BLaER1 treated with 17β-estradiol and CSF1 and Interleukin-3, amounts not matched to agents 10 nM and 100 nM (cell line): ENCODE data around the gene KCNIP4.

Source experiments
- H3K27ac ChIP-seq, 11 experiments: shearing (Covaris generic); formaldehyde crosslinking; 2 replicates each; pipeline ENCODE4 v1.8.1; 2022
- H3K27me3 ChIP-seq, 11 experiments: shearing (Covaris generic); formaldehyde crosslinking; 2 replicates each; pipeline ENCODE4 v1.8.1; 2022
- H3K36me3 ChIP-seq, 11 experiments: shearing (Covaris generic); formaldehyde crosslinking; 2 replicates each; pipeline ENCODE4 v1.8.1; 2022
- H3K4me1 ChIP-seq, 10 experiments: shearing (Covaris generic); formaldehyde crosslinking; 2 replicates each; pipeline ENCODE4 v1.8.1; 2022
- H3K4me2 ChIP-seq, 11 experiments: shearing (Covaris generic); formaldehyde crosslinking; 2 replicates each; pipeline ENCODE4 v1.8.1; 2022
- H3K4me3 ChIP-seq, 10 experiments: shearing (Covaris generic); formaldehyde crosslinking; 2 replicates each; pipeline ENCODE4 v1.8.1; 2022
- H3K9ac ChIP-seq, 11 experiments: shearing (Covaris generic); formaldehyde crosslinking; 2 replicates each; pipeline ENCODE4 v1.8.1; 2022
- H3K9me3 ChIP-seq, 11 experiments: shearing (Covaris generic); formaldehyde crosslinking; replicated peaks in 1 of 11; 2 replicates each; pipeline ENCODE4 v1.8.1; 2022
- H4K20me1 ChIP-seq, 11 experiments: shearing (Covaris generic); formaldehyde crosslinking; 2 replicates each; pipeline ENCODE4 v1.8.1; 2022
- Cebpa-rat ChIP-seq, 11 experiments: shearing (Covaris generic); IDR thresholded peaks; 2 replicates each; pipeline ENCODE4 v1.8.1; 2022

The KCNIP4 gene

GRCh38 chr4:20840648-20841190 lies 1107.9 kb downstream of the KCNIP4 start:
- H3K9ac ChIP-seq: no peak overlapping the region
- peaks cover 0 to 10% (median 0%) of the 10 kb centered on the region in 10 experiments; a peak in 4 of 20 replicates for H3K4me1 ChIP-seq
- H3K4me3 ChIP-seq: no peak overlapping the region
- H3K36me3 ChIP-seq: no peaks in the 10 kb centered on the region
- H3K9me3 ChIP-seq: no peaks in the 10 kb centered on the region
- TF ChIP-seq Cebpa-rat (IDR thresholded peaks at IDR 0.05): no peak
- no peaks in the 10 kb centered on the region for H4K20me1 ChIP-seq
- H3K27ac ChIP-seq: no peak overlapping the region
- H3K4me2 ChIP-seq: no peak overlapping the region
- H3K27me3 ChIP-seq: no peaks in the 10 kb centered on the region

GRCh38 chr4:20839957-20840356 lies 1108.6 kb downstream of the KCNIP4 start:
- Histone ChIP-seq H3K4me1 (peaks cover 0 to 10% (median 0%) of the 10 kb centered on the region in 10 experiments; a peak in 4 of 20 replicates), H3K36me3 (no peaks in the 10 kb centered on the region), H4K20me1 (no peaks in the 10 kb centered on the region), H3K27ac (no peak overlapping the region), H3K27me3 (no peaks in the 10 kb centered on the region), H3K4me3 (no peak overlapping the region), H3K9me3 (no peaks in the 10 kb centered on the region), H3K9ac (no peak overlapping the region), H3K4me2 (peak overlapping the region in 2 of 11 experiments; percentile 17 to 37; a peak in 1 of 22 replicates)
- TF ChIP-seq Cebpa-rat (IDR thresholded peaks at IDR 0.05): no peak

- H3K4me3 ChIP-seq: no peak overlapping the region
- no peaks in the 10 kb centered on the region for H3K36me3 ChIP-seq
- H3K27ac ChIP-seq: no peak overlapping the region
- TF ChIP-seq Cebpa-rat (IDR thresholded peaks at IDR 0.05): no peak
- no peak overlapping the region for H3K9ac ChIP-seq
- no peaks in the 10 kb centered on the region for H4K20me1 ChIP-seq
- H3K27me3 ChIP-seq: no peaks in the 10 kb centered on the region
- no peaks in the 10 kb centered on the region for H3K9me3 ChIP-seq
- peak overlapping the region in 1 of 11 experiments; percentile 40; a peak in 2 of 22 replicates for H3K4me2 ChIP-seq
- H3K4me1 ChIP-seq: peaks cover 0 to 10% (median 0%) of the 10 kb centered on the region in 10 experiments; a peak in 4 of 20 replicates
Measured at GRCh38 chr4:20838476-20838875, 1110.1 kb downstream of the KCNIP4 start.

GRCh38 chr4:20832826-20833225 lies 1115.7 kb downstream of the KCNIP4 start:
- no peak for TF ChIP-seq Cebpa-rat (IDR thresholded peaks at IDR 0.05)
- H3K4me1 ChIP-seq: peaks cover 0 to 36% (median 4%) of the 10 kb centered on the region in 10 experiments; a peak in 9 of 20 replicates
- H3K9me3 ChIP-seq: no peaks in the 10 kb centered on the region
- H3K4me3 ChIP-seq: no peak overlapping the region
- H3K9ac ChIP-seq: no peak overlapping the region
- H3K27ac ChIP-seq: peak overlapping the region in 2 of 11 experiments; percentile 58 to 61; a peak in 3 of 22 replicates
- H3K27me3 ChIP-seq: no peaks in the 10 kb centered on the region
- no peaks in the 10 kb centered on the region for H3K36me3 ChIP-seq
- no peaks in the 10 kb centered on the region for H4K20me1 ChIP-seq
- peak overlapping the region in 3 of 11 experiments; percentile 36 to 45 (median 44); a peak in 5 of 22 replicates for H3K4me2 ChIP-seq

- H3K4me3 ChIP-seq: no peak overlapping the region
- TF ChIP-seq Cebpa-rat (IDR thresholded peaks at IDR 0.05): no peak
- H3K9me3 ChIP-seq: no peaks in the 10 kb centered on the region
- H3K36me3 ChIP-seq: no peaks in the 10 kb centered on the region
- H4K20me1 ChIP-seq: no peaks in the 10 kb centered on the region
- H3K4me2 ChIP-seq: peak overlapping the region in 6 of 11 experiments; percentile 4 to 68 (median 39); a peak in 10 of 22 replicates
- H3K4me1 ChIP-seq: peaks cover 0 to 36% (median 4%) of the 10 kb centered on the region in 10 experiments; a peak in 9 of 20 replicates
- H3K27me3 ChIP-seq: no peaks in the 10 kb centered on the region
- peak overlapping the region in 1 of 11 experiments; percentile 61; a peak in 2 of 22 replicates for H3K27ac ChIP-seq
- no peak overlapping the region for H3K9ac ChIP-seq
Measured at GRCh38 chr4:20831746-20832145, 1116.8 kb downstream of the KCNIP4 start.

GRCh38 chr4:20829617-20830357 lies 1118.8 kb downstream of the KCNIP4 start:
- Histone ChIP-seq H3K9me3 (no peaks in the 10 kb centered on the region), H3K27ac (peak overlapping the region in 1 of 11 experiments; percentile 27; a peak in 1 of 22 replicates), H3K27me3 (no peaks in the 10 kb centered on the region), H3K4me3 (no peak overlapping the region), H3K9ac (no peak overlapping the region), H3K4me2 (peak overlapping the region in 2 of 11 experiments; percentile 14 to 47; a peak in 3 of 22 replicates), H4K20me1 (no peaks in the 10 kb centered on the region), H3K4me1 (peaks cover 0 to 36% (median 4%) of the 10 kb centered on the region in 10 experiments; a peak in 9 of 20 replicates), H3K36me3 (no peaks in the 10 kb centered on the region)
- no peak for TF ChIP-seq Cebpa-rat (IDR thresholded peaks at IDR 0.05)

- no peak overlapping the region for H3K27ac ChIP-seq
- no peak for TF ChIP-seq Cebpa-rat (IDR thresholded peaks at IDR 0.05)
- H3K27me3 ChIP-seq: no peaks in the 10 kb centered on the region
- no peaks in the 10 kb centered on the region for H3K36me3 ChIP-seq
- no peaks in the 10 kb centered on the region for H4K20me1 ChIP-seq
- no peaks in the 10 kb centered on the region for H3K9me3 ChIP-seq
- H3K9ac ChIP-seq: no peak overlapping the region
- H3K4me2 ChIP-seq: no peak overlapping the region
- peaks cover 0 to 9% (median 0%) of the 10 kb centered on the region in 10 experiments; a peak in 3 of 20 replicates for H3K4me1 ChIP-seq
- no peak overlapping the region for H3K4me3 ChIP-seq
Measured at GRCh38 chr4:20825505-20825904, 1123.1 kb downstream of the KCNIP4 start.

GRCh38 chr4:20816287-20816686 lies 1132.3 kb downstream of the KCNIP4 start:
- Histone ChIP-seq H3K9me3 (no peaks in the 10 kb centered on the region), H3K36me3 (no peaks in the 10 kb centered on the region), H4K20me1 (no peaks in the 10 kb centered on the region), H3K4me2 (no peak overlapping the region), H3K27me3 (no peaks in the 10 kb centered on the region), H3K4me3 (no peak overlapping the region), H3K4me1 (no peaks in the 10 kb centered on the region), H3K9ac (no peak overlapping the region), H3K27ac (no peak overlapping the region)
- TF ChIP-seq Cebpa-rat (IDR thresholded peaks at IDR 0.05): no peak

- no peaks in the 10 kb centered on the region for H4K20me1 ChIP-seq
- no peak overlapping the region for H3K4me2 ChIP-seq
- no peaks in the 10 kb centered on the region for H3K27me3 ChIP-seq
- TF ChIP-seq Cebpa-rat (IDR thresholded peaks at IDR 0.05): no peak
- no peak overlapping the region for H3K4me3 ChIP-seq
- H3K27ac ChIP-seq: no peak overlapping the region
- H3K9me3 ChIP-seq: no peaks in the 10 kb centered on the region
- no peaks in the 10 kb centered on the region for H3K36me3 ChIP-seq
- no peaks in the 10 kb centered on the region for H3K4me1 ChIP-seq
- no peak overlapping the region for H3K9ac ChIP-seq
Measured at GRCh38 chr4:20813700-20814099, 1134.9 kb downstream of the KCNIP4 start.
